Body of pancreas (tissue), 4 donors: Measurements from ENCODE around the gene ANO2.

ENCODE experiments used
- POLR2A ChIP-seq, 3 donors: fragments of 450-650 bp; IDR thresholded peaks; one replicate each; pipeline ENCODE4 v1.6.1; 2016; ENCODE audit warnings: antibody characterized with exemption in 3 of 3, mild to moderate bottlenecking in 2 of 3
- TF ChIP-seq, protein P1 (sequence below), 7 experiments: fragments of 450-650 bp in 4 of 7; fragments of 200-600 bp in 3 of 7; sonication (generic) in 3 of 7; IDR thresholded peaks; one replicate each; pipeline ENCODE4 v1.5.1; 2016 to 2019; ENCODE audit warnings: antibody characterized with exemption in 7 of 7

GRCh38 chr12:5549011-5549410 is 396.0 kb downstream of the ANO2 start:
- TF ChIP-seq, protein P1, sequence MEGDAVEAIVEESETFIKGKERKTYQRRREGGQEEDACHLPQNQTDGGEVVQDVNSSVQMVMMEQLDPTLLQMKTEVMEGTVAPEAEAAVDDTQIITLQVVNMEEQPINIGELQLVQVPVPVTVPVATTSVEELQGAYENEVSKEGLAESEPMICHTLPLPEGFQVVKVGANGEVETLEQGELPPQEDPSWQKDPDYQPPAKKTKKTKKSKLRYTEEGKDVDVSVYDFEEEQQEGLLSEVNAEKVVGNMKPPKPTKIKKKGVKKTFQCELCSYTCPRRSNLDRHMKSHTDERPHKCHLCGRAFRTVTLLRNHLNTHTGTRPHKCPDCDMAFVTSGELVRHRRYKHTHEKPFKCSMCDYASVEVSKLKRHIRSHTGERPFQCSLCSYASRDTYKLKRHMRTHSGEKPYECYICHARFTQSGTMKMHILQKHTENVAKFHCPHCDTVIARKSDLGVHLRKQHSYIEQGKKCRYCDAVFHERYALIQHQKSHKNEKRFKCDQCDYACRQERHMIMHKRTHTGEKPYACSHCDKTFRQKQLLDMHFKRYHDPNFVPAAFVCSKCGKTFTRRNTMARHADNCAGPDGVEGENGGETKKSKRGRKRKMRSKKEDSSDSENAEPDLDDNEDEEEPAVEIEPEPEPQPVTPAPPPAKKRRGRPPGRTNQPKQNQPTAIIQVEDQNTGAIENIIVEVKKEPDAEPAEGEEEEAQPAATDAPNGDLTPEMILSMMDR (IDR thresholded peaks at IDR 0.05): no peak
- TF ChIP-seq POLR2A (IDR thresholded peaks at IDR 0.05): no peak
